Hematopoietic multipotent progenitor cell treated with erythropoietin and hydrocortisone succinate and interleukin-3 and kit ligand, for 17 days (in vitro differentiated cells): ENCODE results near the gene SNIP1.
"Not testable (repeated sequence)": the region's sequence is repeated elsewhere in the genome, so short reads cannot be mapped to it uniquely, and the experiment has no call there.

Experiments
- DNase-seq: peaks from one replicate; pipeline ENCODE4 v3.0.0-alpha.2; 2015; ENCODE audit warnings: low spot score

SNIP1 gene

GRCh38 chr1:37513795-37514349, 40.2 kb downstream of the SNIP1 start:
- peak; percentile 37 for DNase-seq

DNA sequence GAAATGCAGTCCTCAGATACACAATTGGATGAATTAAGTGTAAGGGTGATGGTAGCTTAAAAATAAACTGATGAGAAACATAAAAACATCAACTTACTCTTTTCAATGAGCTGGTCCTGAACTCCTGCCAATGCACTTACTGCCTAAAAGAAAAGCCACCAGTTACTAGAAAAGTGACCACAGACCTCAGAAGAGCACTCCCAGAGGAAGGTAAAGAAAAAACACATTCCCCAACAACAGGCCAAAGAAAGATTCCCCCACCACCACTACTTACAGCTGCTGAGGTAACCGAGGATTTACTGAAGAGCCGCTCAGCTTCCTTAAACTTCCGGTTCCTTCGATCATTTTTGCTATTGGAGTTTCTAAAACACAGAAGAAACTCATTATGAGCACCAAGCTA, 44.9 kb downstream of the SNIP1 start:
- no peak for DNase-seq

DNA sequence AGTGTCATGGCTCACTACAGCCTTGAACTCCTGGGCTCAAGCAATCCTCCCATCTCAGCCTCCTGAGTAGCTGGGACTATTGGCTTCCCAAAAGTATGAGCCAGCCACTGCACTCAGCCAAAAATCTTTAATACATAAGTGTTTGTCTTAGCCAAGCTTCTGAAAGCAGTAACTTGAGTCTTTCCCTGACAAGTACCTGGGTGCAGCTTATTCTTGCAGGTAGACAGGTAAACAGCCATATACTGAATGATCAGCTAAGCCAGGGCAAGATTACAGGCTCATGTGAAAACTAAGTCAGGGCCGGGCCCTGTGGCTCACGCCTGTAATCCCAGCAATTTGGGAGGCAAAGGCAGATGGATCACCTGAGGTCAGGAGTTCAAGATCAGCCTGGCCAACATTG, 47.4 kb downstream of the SNIP1 start:
- DNase-seq, result no peak

- DNase-seq, result not testable (repeated sequence)
Measured at GRCh38 chr1:37502791-37503190, 51.3 kb downstream of the SNIP1 start.

DNA sequence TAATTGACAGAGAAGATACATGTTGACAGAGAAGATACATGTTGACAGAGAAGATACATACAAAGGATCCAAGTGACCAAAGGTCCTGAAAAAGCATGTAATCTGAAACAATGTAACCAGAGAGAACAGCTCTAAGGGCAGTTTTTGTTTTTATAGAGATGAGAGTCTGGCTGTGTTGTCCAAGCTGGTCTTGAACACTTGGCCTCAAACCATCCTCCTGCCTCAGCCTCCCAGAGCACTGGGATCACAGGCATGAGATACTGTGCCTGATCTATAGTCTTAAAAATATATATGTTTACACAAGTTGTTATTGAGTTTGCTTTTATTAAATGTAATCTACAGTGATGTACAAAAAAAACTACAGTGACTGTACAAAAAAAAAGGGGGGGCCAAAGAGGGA, 52.0 kb downstream of the SNIP1 start:
- DNase-seq, result no peak

DNA sequence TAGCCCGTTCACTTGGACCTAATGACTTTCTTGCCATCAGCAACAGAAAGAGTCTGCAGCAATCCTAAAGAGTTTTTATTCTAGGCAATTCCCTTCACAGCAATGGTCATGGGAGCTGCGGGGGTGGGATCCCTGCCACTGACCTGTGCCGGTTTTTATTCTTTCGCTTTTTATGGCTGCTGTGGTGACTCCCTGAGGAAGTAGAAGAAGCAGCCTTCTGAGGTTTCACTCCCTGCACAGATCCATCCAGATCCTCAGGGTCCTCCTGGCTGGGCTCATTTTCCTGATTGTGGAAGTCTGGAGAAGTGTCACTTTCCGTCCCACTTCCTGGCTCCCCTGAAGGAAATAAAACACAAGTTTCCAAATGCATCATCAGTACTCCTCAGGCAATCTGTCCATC, 52.4 kb downstream of the SNIP1 start:
- no peak for DNase-seq

- DNase-seq, result peak; percentile 43
Measured at GRCh38 chr1:37498872-37499617, 55.0 kb downstream of the SNIP1 start.

- DNase-seq, result no peak
Measured at GRCh38 chr1:37497832-37498231, 56.3 kb downstream of the SNIP1 start.

- DNase-seq, result no peak
Measured at GRCh38 chr1:37495875-37496274, 58.2 kb downstream of the SNIP1 start.

- DNase-seq, result no peak
Measured at GRCh38 chr1:37493336-37494098, 60.6 kb downstream of the SNIP1 start.

DNA sequence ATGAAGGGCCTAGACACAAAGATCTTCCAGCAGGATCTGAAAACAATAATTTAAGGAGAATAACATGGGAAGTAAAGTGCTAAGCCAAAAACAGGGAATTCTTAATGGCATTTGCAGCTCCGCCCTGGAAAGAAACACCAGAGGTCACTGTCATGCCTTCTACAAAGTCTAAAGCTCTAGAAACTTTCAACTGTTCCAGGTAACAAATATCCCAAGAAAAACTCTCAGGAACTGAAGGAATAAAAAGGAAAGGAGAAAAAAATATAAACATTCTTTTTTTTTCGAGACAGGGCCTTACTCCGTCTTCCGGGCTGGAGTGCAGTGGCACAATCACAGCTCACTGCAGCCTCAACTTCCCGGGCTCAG, 66.5 kb downstream of the SNIP1 start:
- DNase-seq, result no peak

DNA sequence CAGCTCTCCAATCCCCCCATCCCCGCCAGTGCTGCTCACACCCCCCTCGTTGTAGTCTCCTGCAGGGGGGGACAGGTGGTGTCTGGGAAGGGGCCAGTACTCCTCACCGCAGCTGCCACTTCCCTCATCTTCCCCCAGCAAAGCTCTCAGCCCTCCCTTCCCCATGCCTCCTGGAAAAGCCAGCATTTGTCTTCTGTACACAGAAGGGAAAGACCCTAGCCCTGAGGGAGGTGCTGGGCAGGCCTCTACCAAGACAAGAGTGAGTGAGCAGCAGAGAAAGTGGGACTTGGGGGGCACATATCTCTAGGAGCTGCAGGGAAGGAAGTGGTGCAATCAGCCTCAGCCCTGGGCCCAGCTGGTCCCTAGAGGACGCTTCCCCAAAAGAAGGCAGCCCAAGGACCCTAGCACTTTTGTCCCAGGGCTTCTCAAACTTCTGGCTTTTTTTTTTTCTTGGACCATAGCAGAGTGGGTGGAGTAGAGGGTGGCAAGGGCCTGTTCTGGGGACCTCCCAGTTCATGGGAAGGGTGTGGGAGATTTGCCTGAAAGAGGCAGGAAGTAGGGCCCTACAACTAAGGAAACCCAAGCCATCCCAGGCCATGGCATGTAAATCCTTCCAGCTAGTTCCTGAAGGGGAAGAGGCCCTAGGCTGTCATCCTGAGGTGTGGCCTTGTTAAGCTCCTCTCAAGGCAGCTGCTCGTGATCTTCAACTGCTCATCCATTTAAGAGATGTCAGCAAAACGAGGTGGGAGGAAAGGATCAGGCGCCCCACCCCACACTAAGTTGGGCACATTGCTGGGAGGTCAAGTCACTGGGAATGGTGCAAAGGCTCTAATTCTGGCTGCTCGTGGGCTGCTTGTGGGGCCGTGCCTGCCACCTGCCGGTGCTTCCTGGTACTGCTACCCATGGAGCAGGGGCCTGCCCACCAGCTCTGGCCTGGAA, 67.1 kb downstream of the SNIP1 start:
- peak; percentile 85 for DNase-seq

GRCh38 chr1:37485902-37486679, 68.0 kb downstream of the SNIP1 start:
- DNase-seq, result no peak
